Measurements from ENCODE around the gene SQSTM1.

The SQSTM1 gene

GRCh38 chr5:179823937-179824744 lies 3.4 kb downstream of the SQSTM1 start:
- Histone ChIP-seq H3K27me3 (ENCODE audit: insufficient read depth, poor library complexity, severe bottlenecking) (no peaks in the 10 kb centered on the region), H3K4me3 (replicated peaks; ENCODE audit: insufficient read depth, low read length) (no peak overlapping the region), H3K27ac (replicated peaks) (no peak overlapping the region)
- DNase-seq (ENCODE audit: low read depth in 1 of 2, low spot score in 1 of 2): no peak
- no peak for TF ChIP-seq REST (IDR thresholded peaks at IDR 0.05; ENCODE audit: insufficient replicate concordance, low read depth)
- no peak for TF ChIP-seq GABPA (IDR thresholded peaks at IDR 0.05; ENCODE audit: low read depth)
- TF ChIP-seq CTCF (IDR thresholded peaks at IDR 0.05; ENCODE audit: insufficient read depth, low read length): no peak
- TF ChIP-seq SPI1 (IDR thresholded peaks at IDR 0.05; ENCODE audit: borderline replicate concordance, low read depth): no peak
- no peak for TF ChIP-seq POLR2AphosphoS5 (IDR thresholded peaks at IDR 0.05; ENCODE audit: low read depth)

- no peak for TF ChIP-seq POLR2AphosphoS5 (IDR thresholded peaks at IDR 0.05; ENCODE audit: low read depth)
- no peak for TF ChIP-seq GABPA (IDR thresholded peaks at IDR 0.05; ENCODE audit: low read depth)
- no peak for TF ChIP-seq REST (IDR thresholded peaks at IDR 0.05; ENCODE audit: insufficient replicate concordance, low read depth)
- TF ChIP-seq SPI1 (IDR thresholded peaks at IDR 0.05; ENCODE audit: borderline replicate concordance, low read depth): no peak
- no peak for TF ChIP-seq CTCF (IDR thresholded peaks at IDR 0.05; ENCODE audit: insufficient read depth, low read length)
- Histone ChIP-seq H3K27me3 (ENCODE audit: insufficient read depth, poor library complexity, severe bottlenecking) (no peaks in the 10 kb centered on the region), H3K4me3 (replicated peaks; ENCODE audit: insufficient read depth, low read length) (no peak overlapping the region), H3K27ac (replicated peaks) (no peak overlapping the region)
- no peak for DNase-seq (ENCODE audit: low read depth in 1 of 2, low spot score in 1 of 2)
These were observed 4.0 kb downstream of the SQSTM1 start for GRCh38 chr5:179824745-179825112.

- DNase-seq (ENCODE audit: low read depth in 1 of 2, low spot score in 1 of 2): no peak
- no peak overlapping the region for H3K27ac ChIP-seq (replicated peaks)
- no peak overlapping the region for H3K4me3 ChIP-seq (replicated peaks; ENCODE audit: insufficient read depth, low read length)
- TF ChIP-seq CTCF (IDR thresholded peaks at IDR 0.05; ENCODE audit: insufficient read depth, low read length): no peak
- no peak for TF ChIP-seq REST (IDR thresholded peaks at IDR 0.05; ENCODE audit: insufficient replicate concordance, low read depth)
- no peak for TF ChIP-seq POLR2AphosphoS5 (IDR thresholded peaks at IDR 0.05; ENCODE audit: low read depth)
- no peak for TF ChIP-seq SPI1 (IDR thresholded peaks at IDR 0.05; ENCODE audit: borderline replicate concordance, low read depth)
- no peak for TF ChIP-seq GABPA (IDR thresholded peaks at IDR 0.05; ENCODE audit: low read depth)
- H3K27me3 ChIP-seq (ENCODE audit: insufficient read depth, poor library complexity, severe bottlenecking): no peaks in the 10 kb centered on the region
These were observed 5.0 kb downstream of the SQSTM1 start for GRCh38 chr5:179825655-179826182.
